ENCODE data around the gene SERPINA6.
A peak's percentile ranks its signal among the peaks of the same experiment; 100 is the strongest.

- TF ChIP-seq CTCF (optimal IDR thresholded peaks at IDR 0.05 in 1 of 3, IDR thresholded peaks at IDR 0.05 in 1 of 3, conservative IDR thresholded peaks at IDR 0.05 in 1 of 3; ENCODE audit: extremely low read depth in 1 of 3, insufficient read depth in 2 of 3, low read length in 3 of 3) (peak; percentile 22 to 56 (median 56)), EZH2 (IDR thresholded peaks at IDR 0.05; ENCODE audit: low read length) (no peak)
These were observed 15.6 kb downstream of the SERPINA6 start for GRCh38 chr14:94307410-94307992.
